Suppressor macrophage treated with lipopolysaccharide for 4 hours (primary cell): ENCODE results near the gene RGS6.
A peak's percentile ranks its signal among the peaks of the same experiment; 100 is the strongest.

Experiments
- DNase-seq: peaks from one replicate; pipeline ENCODE4 v3.0.0-alpha.2; 2020

RGS6 gene

DNA sequence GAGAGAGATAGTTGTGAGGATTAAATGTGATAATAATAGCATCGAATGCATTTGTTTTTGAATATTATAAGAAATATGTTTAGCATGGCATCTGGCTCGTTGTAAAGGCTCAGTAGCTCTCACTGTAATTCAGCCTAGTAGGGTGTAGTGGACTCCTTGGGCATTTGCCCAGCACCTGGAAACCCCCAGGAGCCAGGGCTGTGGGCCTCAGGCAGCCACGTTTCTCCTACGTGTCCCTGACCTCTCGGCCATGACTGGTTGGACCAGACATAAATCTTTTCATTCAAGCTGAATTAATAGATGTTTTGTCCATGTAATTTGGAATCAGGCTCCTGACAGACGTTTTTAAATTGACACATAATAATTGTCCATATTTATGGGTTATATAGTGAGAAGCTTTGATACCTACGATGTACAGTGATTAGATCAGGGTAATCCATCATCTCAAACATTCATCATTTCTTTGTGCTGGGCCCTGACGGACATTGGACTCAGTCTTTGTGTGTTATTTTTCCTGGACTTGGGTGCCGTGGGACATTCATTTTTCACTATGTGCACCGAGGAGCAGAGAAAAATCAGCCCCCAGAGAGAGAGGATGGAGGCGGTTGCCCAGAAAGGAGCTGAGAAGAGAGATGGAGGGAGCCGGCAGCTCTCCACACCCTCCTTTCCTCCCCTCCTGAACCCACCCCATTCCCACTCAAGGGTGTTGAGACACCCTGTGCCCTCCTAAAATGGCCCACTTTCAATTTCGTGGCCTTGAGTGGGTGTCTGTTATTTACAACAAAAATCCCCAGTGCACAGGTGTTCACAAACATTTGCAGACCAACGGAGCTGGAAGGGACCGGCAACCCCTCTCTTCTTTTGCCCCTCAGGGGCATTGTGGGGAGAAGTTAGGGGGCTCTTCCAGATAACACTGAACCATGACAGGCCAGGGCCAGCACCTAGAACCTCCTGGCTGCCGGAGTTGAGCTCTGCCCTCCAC lies 665.3 kb downstream of the RGS6 start:
- DNase-seq: no peak

DNA sequence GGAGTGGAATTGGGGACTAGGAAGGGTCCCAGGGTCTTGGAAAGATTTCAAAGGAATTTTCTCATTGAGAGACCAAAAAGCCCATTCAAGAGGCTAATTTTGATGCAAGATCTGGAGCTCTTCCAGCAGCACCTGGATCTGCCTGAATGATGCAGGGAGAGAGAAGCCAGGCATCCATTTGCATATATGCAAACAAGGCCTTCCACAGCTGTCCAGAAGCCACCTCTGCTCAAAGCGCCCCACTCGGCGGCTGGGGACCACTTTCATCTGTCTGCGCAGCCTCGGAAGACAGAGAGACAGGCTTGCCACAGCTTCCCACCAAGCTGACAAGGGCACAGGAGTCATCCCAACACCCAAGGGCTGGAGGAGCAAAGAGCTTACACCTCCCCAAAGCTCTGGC lies 666.1 kb downstream of the RGS6 start:
- DNase-seq: no peak

DNA sequence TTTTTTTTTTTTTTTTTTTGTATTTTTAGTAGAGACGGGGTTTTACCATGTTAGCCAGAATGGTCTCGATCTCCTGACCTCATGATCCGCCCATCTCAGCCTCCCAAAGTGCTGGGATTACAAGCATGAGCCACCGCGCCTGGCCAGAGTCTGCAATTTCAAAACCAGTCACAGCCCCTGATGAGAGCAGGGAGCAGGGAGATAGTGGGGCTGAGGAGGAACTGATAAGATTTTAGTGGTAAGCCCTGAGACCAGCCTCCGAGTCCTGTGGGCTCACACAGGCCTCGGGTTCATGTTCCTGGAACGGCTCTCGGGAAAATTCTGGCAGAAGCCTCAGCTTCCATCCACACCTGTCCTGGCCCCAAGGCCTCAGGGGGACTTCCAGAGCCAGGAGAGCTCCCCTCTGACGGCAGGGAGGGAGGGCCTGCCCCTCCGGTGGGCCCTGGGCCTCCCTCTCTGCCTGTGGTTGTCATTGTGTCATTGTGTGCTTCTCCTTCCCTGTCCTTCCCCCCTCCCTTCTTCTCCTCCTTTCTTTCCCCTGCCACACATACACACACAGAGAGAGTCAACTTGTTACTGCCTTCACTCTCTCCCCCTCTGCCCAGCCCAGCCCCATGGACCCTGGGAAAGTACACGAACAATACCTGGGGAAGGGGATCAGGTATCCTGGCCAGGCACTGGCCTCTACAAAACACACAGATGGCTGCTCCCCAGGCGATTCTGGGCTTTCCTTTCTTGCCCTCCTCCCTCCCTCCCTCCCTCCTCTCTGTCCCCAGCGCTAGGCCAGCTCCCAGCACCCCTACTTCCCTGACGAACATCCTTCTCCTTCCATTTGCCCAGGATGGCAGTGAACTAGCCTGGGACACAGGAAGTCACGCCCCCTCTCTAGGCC lies 667.6 kb downstream of the RGS6 start:
- DNase-seq: no peak

DNA sequence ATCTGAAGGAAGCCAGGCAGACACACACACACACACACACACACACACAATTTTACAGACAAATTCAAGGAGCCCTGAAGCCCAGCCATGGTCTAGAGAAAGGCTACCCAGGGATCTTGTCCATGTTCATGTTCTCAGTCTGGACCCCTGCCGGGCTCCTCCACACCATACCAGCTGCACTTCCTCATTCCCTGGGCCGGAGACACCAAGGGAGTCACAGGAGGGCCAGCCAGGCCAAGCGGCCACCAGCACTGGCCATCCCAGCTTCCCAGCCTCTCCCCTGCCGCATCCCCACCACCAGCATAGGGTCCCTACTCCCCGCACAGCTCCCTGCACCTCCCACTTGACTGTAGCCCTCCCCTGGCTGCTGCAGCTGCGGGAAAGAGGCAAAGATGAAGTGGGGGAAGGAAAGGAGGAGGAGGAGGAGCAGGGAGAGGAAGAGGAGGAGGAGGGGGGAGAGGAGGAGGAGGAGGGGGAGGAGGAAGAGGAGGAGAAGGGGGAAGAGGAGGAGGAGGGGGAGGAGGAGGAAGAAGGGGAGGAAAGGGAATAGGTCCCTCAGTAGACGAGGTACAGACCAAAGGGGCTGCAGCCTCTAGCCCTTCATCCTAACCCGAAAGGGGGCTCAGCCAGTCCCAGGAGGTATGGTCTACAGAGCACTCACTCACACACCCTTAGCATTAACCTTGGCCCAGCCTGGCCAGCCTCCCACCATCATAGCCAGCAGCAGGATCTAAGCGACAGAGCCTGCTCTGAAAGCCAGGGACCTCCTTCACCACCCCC lies 668.5 kb downstream of the RGS6 start:
- DNase-seq: peak; percentile 5

DNA sequence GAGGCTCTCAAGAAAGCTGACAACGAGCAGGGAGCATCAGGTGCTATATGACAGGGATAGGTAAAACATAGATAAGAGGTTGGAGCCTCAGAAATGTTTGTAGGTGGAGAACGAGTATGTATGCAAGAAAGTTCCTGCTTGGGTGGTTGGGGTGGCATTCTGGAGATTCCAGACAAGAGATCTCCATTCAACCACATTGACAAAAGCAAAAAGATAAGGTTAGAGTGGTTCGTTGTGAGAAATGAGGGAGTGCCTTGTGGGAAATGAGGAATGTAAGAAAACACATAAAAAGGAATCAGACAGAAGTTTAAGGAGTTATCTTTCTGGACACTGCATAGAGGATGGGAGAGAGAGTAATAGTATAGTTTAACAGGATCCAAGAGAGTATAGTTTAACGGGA lies 671.4 kb downstream of the RGS6 start:
- no peak for DNase-seq

DNA sequence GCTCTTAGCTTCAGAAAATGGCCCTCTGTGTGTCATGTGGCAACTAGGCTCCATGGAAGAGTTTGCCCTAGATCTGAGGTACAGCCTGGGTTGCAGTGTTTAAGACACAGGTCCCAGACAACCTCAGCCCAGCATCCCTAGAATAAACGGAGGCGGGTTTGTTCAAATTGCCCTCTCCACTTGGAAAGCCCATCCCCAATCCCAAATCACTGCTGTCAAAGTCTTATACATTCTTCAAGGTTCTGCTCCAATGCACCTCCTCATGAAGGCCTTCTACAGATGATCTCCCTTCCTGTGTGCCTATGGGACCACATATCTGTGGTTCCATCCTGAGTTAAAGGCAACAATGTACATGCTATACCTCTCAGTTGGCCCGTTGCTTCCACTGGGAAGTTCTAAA lies 671.9 kb downstream of the RGS6 start:
- no peak for DNase-seq

DNA sequence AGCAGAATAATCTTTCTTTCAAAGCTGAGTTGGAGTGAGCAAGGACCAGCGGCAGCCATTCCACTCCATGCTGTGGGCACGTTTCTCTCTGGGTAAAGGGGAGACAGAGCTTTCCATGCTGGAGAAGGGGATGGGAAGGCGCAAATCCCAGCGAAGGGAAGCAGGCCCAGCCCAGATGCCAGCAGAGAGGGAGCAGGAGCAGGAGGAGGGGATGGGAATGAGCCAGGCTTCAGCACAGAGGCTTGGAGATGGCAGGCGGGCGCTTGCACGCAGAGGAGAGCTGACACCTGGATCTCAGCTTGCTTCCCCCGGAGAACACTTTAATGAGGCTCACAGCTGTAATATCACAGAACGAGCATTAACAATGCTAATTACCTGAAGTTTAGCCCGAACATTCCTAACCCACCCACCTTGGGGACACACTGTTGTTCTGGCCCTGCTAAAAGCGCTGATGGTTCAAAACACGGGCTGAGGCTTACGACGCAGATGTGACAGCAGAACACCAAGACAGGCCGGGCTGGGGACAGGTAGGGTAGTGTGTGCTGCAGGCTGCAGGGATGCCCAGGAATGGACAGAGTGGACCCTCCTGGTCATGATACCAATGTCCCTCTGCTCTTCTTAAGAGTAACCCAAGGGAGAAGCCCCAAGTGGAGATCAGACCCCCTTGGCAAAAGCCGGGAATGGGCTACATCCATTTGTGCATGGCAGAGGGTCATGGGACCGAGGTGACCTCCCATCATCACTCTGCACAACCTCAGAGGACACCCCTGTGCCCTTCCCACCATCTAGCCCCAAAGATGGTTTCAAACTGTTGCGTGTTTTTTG lies 673.1 kb downstream of the RGS6 start:
- DNase-seq: no peak

DNA sequence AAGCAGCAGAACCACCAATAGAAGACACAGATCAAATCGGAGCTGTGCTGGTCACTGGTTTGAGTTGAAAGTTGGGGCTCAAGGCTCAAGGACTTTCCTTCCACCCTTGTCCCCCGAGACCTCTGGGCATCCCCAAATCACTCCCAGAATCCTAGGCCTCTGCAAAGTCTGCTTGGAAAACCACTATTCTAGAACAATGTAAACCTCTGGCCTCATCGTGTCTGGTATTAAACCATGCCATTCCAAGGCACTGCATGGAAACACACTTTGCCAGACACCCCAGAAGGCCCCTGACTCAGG lies 673.6 kb downstream of the RGS6 start:
- DNase-seq: no peak

DNA sequence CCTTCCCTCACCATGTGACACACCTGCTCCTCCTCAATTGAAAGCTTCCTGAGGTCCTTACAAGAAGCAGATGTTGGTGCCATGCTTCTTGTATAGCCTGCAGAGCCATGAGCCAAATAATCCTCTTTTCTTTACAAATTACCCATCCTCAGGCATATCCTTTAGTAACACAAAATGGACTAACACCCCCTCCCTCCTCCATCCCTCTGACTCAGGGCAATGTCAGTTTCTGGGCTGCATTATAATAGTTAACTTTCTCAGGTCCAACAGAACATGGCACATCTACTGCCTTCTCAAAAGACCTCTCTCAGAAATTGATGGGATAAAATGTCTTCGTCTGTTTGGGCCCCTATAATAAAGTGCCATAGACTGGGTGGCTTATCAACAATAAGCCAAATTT lies 674.6 kb downstream of the RGS6 start:
- DNase-seq: no peak

DNA sequence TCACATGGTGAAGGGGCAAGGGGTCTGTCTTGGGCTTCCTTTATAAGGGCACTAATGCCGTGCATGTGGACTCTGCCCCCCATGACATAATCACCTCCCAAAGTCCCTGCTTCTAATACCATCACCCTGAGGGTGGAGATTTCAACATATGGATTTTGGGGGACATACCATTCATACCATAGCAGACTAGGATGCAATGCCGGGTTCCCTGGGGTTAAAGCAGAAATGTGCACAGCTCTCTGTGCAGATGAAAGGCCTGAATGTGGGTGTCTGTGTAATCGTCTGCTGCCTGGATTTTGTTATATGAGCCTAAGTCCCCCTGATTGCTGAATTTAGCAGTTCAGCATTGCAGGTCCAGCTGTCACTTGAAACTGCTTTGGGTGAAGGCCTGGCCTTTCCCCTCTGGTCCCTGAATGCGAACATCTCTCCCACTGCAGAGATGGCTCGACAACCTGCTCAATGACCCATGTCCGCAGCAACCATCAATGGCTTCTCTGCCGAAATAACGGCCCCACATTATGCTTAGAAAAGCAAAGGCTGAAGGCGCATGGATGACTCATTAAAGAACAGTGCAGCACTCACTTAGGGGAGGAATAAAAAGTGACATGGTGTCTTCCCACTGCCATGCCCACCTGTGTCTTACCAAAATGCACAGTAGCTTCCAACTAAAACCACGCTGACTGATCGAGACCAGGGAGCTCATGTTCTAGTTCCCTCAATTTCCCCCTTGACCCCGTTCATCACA lies 675.3 kb downstream of the RGS6 start:
- no peak for DNase-seq

DNA sequence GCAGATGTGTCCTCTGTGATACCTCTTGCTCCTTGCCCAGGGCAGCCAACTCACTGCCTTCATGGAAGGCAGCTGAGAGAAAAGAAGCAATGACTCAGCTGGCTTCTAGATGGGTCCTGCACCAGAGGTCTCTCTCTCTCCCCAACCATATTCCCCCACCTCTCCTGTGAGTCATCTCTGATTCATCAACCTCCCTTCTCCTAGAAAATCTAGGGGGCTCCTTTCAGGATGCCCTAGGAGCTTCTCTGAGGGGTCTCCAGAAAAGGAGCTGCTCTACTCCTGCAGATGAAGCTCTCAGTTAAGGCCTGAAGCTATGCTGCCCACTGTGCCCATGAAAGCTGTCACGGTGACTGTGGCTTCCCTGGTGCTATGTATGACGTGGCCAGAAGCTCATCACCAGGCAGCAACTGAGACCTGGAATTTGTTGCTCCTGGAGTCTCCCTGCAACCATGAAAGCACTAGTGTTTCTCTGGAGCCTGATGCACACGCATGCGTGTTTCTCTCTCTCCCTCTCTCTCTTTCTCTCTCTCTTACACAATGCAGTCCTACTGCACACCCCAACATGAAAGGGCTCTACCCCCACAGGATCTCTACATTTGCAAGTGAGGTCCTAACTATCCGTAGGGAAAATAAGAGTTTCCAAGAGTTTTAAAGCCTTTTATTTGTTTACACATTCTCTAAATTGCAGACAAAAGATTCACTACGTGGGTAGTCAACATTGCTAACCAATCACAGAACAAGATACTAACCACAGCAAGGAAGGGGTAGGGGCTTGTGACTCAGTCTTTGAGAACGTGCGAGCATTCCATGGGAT lies 676.4 kb downstream of the RGS6 start:
- DNase-seq: no peak

DNA sequence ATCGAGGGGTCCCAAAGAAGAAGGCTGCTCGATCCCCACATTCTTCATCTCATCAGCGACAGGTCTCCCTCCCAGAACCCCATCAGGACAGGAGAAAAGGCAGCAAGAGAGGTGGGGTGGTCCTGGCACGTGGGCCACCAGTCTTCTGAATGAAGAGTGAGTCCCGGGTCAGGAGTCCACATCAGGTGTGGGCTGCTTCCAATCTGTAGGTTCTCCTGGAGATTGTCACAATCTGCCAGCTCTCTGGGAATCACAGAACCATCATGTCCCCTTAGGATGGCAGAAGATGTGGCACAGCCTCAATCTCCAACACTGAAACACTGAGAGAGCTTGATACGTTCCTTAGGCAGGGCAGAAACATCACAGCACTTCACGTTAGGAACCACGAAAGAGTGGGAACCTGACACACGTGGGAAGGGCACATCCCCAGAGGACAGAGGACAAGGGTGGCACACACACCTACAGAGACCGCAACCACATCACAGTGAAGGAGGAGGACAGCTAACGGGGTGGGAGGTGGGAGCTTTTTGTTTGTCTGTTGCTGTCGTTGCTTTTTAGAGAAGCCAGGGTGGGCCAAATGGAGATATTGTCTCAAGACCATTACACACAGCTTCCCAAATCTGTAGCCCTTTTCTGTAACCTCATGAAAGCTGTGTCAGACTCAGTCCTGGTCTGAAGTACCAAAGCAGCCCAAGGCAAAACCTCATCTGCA lies 677.1 kb downstream of the RGS6 start:
- no peak for DNase-seq

DNA sequence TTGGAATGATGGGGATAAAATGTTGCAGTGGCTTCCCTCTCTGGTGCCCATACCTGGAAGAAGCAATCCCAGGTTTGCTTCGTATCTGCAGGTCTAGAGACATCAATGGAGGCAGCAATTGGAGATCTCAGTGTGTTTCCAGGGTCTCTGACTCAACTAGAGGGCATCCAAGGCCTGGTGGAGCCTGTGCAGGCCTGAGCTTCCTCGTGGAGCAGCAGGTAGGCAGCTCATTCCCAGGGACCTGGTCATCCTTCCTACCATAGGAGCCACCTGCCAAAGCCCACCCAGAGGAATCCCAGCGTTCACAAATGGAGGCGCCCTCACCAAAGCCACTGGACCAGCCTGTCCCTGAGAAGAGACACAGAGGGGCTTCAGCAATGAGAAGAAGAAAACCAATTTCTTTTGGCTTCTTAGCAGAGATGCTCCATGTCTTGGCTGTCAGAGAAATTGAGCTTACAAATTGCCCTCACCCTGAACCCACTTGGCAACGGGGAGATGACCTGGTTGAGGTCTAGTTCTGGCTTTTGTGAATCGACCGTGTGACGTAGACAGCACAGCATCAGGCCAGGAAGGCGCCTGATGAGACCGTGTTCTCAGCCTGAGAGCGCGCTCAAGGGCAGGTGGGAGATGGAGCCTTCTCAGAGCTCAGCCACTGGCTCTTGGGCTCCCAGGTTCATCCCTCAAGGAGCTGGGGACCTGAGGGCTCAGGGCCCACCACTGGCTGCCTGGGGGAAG lies 678.0 kb downstream of the RGS6 start:
- DNase-seq: no peak

DNA sequence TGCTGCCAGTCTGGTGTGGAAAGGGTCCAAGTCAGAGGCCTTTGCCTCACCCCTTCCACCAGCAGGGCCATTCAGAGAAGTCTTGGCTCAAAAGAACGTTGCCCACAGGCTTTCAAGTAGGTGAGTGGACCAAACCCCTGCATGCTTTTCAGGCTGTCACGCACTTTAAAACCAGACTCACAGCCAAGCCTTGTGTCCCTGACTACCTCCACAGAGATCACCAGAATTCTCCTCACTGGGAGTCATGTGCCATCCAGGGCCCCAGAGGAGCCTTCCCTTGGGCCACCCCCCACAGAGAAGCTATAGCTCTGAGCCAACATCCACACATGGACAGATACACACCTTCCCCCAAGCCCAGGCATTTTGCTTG lies 678.6 kb downstream of the RGS6 start:
- no peak for DNase-seq

DNA sequence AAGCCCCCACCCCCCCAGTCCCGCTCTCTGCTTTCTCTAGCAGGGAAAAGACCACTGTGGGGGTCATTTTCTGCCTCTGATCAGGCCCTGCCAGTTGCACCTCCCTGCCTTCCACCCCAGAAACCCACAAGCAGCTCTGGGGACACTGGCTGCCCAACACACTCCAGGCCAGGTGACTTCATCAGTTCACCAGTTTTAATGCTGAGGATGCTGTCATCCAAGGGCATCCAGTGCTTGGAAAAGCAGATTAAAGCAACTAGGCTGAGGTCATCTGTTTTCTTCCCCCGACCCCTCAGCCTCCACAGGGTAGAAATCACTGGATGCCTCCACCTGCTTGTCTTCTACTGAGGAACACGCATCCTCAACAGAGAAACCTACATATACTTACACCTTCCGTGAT lies 679.3 kb downstream of the RGS6 start:
- DNase-seq: no peak

DNA sequence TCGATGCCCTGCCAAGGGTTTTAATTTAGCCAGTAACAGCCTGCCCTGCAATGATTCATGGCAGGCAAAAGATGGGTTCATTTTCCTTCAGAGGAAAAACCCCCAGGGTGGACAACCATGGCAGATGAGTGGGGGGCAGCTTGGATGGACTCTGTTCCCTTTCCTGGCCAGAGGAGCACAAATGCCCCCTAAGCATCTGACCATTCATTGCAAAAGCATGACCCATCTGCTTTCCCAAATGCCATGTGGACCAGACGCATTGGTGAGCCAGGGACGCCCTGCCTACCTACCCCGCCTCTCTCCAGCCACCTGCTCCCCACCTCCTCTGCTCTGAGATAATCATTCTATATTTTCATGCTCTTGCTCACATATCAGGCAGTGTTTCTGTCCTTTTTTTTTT lies 679.8 kb downstream of the RGS6 start:
- no peak for DNase-seq

DNA sequence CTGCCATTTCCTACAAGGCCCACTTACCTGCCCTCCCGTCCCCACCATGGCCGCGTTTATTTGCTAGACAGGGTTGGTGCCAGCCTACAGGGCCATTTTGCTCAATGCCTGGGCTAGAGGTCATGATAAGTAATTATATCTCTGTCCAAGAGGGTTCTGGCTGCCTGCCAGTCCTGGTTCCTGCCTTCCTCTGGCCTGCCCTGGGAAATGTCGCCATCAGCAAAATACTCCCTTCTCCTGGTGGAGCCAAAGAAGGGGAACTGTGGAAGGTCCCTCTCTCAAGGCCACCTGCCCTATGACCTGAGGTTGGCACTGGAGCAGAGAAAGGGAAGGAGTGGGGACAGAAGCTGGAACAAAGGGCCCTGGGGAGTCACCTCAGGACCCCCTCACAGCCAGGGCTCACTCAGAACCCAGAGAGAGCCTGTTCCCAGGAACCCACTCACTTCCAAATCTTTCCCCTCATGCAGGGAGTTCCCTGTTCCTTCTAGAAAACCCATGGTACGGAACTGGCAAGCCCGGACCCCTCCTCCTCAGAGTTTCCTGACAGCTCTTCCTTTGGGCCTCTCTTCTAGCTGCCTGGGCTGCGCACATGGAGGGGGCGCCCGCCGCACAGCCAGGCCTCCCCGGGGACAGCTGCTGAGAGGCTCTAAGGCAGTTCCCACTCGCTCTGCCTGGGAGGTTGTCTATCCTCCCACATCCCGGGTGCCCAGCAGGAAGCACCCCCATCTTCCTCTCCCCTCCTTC lies 681.2 kb downstream of the RGS6 start:
- DNase-seq: peak; percentile 29

DNA sequence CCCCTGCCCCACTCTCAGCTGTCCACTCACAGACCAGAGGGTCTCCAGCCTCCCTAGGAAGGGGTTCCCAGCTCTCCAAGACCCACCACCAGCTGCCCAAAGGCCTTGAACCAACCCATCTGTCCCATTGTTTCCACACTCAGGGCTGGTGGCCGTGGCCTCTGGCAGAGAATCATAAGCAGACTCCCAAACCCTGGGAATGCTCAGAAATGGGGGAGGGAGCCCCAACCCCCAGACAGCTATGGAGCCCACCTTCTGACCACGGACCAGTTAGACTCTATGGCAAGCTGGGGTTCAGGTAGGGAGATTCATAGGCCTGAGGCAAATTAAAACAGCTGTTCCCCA lies 681.7 kb downstream of the RGS6 start:
- DNase-seq: no peak

DNA sequence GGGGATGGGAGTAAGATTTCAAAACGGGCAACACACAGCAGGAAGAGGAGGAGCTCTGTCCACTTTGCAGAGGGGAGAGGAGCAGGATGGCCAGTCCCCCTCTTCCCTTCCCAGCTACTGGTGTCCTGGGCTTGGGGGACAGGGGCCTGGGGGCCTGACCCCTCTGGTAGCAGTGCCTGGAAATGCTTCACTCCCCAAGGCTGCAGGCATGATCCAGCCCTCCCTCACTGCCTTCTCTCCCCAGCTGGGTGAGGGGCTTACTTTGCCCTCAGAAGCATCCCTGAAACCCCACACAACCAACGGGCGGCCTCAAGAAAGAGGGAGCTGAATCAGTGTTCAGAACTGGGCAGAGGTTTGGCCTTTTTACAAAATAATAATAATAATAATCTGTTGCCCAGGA lies 682.1 kb downstream of the RGS6 start:
- DNase-seq: no peak
